ENCODE data around the gene WNT3.
"Not testable (repeated sequence)": the region's sequence is repeated elsewhere in the genome, so short reads cannot be mapped to it uniquely, and the experiment has no call there.

The WNT3 gene

DNA sequence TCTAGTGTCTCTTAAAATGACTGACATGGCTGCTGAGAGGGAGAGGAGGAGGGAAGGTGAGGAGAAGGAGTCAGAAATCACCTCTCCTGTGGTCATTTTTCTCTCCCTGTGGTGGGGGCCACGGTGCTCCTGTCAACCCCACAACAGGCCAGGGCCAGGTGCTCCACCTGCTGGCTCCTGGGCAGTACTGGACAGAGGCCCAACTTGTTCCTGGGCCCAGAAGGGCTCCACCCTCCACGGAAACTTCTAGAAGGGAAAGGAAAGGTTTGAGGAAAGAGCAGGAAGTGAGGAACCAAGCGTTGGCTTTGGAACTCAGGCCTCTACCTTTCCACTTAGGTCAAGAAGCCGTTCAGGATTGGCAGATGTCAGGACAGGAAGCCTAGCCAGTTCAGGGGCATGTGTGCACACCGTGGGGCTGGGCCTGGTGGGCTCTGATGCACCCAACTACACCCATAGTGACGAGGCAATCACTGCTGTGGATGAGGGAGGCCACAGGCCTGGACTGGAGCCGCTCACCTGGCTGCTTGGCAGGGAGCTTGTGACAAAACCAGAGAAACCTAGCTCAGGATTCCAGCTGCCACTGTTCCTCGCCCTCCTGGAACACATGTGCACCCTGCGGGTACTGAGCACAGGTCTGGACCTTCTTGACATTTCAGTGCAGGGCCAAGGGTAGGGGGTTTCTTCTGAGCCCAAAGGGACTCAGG lies 36.1 kb downstream of the WNT3 start:
- DNase-seq: peak in 1 of 2 experiments; percentile 32

DNA sequence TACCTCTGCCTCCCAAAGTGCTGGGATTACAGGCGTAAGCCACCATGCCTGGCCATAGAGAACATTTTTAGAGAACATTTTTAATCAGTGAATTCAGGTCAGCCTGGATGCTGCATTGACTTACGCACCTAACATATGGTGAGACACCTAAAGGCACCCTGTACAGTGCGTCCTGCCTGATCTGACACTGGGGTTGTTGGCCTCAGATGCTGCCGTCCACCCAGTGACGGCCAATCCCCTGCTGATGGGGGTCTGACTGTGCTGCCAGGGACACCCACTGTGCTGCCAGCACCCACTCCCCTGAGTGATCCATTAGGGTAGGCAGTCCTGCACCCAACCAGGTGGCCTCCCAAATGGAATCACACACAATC lies 38.5 kb downstream of the WNT3 start:
- no peak for DNase-seq

DNA sequence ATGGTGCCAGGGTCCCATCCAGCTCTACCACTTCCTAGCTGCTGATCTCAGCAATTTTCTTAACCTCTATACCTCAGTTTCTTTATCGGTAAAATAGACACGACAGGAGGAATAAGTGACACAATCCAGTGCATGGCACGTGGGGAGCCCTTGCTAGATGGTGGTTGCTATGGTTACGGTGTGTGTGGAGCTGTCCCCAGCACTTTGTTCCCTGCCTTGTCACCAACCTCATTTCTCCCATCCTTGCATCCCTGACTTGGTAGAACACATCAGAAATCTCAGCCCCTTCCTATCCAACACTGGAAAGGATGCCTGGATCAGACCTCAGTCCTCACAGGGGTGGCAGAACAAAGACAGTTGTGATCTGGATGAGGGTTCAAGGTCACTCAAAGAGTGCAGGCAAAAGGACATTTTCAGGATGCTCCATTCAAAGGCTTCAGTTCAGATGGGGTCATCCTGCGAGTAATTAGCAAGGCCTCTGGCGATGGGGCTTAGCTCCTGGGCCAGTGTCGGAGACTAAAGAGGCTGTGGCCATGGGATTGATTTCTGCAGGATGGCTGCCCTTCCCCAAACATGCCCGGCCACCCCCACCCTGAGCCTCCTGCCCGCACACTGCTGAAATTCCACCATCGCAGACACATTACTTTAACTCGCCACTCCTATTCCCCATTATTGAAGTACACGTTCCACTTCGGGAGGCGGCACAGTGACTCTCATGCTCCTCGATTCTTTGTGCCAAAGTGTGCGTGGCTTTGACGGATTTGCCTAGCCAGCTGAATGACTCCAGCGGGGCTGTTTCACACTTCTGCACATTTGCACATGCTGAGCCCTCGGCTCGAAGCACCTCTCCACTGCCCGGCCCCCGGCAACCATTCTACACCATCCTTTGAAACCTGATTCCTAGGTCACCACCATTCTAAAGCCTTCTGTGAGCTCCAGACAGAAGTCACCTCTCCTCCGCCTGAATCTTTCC lies 40.3 kb downstream of the WNT3 start:
- DNase-seq: no peak

DNA sequence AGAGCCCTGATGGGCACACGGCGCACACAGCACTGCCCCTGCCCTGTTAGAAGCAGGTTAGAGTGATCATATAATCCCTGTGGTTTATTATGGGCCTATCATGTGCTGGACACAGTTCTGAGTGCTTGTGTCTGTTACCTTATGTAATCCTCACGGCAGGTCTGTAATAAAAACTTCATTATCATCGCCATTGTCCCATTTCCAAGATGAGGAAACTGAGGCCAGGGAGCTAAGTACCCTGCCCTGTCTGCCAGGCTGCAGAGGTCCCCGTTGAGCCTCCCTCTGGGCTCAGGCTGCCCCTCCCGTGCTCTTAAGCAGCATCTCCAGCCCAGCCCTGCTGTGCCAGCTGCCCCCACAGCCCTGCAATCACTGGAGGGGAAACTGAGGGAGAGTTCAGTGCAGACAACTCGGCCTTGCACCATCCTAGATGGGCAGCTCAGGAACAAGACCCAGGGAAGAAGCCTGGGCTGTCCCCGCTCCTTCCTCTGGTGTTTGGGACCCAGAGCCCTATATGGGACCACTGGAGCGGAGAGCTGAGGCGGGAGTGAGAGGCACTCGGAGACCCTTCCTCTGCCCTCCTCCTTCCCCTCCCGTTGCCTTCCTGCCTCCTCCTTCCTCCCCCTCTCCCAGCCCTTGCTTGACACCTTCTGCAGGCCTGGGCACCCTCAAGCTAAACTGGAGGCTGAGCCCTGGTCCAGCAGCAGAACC lies 42.0 kb downstream of the WNT3 start:
- no peak for DNase-seq

DNA sequence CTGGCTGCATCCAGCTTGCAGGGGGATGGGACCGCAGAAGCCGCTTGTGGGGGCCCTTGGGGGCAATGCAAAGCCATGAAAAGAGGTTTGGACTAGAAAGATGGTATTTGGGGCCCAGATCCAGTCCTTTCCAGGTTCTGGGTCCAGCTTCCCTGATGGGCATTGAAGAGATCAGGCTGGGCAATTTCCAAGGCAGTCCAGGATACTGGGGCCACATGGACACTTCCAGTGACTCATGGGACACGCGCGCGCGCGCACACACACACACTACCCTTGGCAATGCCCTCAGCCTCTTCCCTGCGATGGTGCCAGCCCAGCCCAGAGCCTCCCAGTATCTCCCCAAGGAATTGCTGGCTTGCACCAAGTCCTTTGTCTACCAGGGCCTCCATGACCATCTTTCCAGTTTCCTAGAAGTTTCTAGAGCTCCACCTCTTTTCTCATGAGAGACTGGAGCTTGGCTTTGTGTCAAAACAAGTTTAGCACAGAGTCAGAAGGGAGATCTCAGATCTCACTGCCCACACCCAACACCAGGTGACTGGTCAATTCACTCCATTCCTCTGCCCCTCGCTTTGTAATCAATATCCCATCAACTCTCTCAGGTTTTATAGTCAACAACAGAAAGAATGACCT lies 44.3 kb downstream of the WNT3 start:
- no peak for DNase-seq

DNA sequence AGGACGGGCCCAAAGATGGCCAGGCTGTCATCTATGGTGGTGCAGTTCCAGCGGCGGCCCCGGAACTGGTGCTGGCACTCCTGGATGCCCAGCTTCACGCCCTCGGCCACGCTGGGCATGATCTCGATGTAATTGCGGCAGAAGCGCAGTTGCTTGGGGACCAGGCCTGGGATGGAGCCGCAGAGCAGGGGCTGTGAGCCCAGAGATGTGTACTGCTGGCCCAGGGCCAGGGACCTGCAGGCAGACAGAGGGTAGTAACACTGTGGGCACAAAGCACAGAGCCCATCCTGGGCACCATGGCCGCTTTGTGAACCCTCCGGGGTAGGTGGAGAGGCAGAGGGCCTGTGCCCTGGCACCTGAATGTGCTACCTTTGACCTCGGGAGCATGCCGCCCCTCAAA lies 44.8 kb downstream of the WNT3 start:
- DNase-seq: no peak

DNA sequence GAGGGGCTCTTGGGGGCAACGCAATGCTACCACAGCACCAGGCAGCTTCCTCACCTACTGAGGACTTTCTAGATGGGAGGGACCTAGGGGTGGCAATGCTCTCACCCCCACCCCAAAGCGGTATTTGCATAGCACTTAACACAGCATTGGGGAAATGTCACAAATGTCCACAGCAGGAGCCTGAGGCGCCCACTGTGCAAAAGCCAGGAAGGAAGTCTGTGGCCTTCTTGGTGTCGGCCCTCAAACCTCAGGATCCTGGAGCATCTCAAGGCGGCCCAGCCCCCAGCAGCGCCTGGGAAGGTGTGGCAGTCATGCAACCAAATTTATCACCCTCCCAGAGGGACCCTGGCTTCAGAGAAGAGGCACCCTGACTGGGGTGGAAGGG lies 45.3 kb downstream of the WNT3 start:
- DNase-seq: no peak

DNA sequence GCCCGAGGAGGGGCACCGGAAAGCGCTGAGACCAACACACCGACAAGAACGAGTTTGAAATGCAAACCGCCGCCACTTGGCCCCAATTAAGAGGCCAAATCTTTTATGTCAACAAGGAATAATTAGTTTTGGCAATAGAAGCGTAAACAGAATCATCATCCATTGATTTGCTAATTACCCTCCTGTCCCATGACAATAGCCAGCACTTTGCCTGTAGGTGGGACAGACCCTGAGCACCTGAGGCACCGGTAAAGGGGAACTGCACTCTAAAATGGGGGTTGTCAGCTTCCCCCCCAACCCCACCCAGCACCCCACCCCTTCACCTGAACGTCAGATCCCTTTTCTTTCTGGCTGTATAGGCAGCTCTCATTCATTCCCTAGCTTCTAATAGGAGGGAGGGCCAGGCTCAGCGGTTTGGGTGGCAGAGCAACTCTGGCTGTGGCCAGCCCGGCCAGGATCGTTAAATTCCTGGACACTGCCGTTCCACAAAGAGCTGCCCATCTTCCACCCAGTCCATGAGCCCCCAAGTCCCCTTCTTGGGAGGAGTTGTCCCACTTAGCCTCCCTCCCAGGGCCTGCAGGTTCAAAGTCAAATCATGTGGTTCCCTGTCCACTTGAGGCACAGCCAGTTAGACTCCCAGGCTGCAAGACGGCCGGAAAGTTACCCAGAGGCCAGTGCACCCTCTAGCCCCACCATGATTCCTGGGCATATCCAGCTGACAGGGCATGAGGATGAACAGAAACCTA lies 45.8 kb downstream of the WNT3 start:
- DNase-seq: no peak

DNA sequence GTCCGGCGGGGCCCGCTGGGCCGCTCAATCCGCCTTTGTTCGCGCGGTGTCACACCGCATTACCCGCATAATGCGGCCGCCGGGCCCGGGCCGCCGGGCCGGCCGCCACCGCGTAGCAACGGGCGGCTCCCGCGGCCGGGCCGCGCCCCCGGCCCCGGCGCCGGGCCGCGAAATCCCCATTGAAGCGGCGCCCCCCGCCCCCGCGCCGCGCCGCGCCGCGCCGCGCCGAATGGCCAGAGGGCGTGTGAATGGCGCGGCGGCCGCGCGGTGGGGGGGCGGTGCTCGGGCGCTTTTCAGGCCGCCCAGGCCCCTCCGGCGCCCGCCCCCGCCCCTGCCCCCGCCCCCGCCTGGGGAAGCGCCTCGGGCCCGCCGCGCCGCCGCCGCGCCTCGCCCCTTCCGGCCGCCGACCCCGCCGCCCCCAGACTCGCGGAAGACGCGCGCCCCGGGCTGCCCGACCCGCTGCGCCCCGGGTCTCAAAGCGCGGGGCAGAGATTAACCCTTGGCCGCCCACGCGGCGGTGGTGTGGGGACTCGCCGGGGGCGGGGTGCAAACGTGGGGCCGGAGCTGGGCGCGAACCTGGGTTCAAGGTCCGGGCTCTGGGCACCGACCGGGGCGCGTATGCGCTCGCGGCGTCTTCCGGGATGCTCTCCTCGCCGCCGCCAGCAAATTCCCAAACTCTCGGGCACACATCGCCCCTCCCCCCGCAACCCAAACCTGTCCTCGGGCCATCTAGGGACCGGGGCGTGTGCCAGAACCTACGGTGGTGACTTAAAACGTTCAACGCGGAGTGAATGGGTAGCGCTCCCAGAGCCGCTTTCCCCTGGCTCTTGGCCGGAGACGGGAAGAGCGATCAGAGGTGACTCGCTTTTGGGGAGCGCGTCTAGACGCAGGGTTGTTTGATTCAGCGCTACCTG lies 46.7 kb downstream of the WNT3 start:
- peak; percentile 27 to 38 for DNase-seq

DNA sequence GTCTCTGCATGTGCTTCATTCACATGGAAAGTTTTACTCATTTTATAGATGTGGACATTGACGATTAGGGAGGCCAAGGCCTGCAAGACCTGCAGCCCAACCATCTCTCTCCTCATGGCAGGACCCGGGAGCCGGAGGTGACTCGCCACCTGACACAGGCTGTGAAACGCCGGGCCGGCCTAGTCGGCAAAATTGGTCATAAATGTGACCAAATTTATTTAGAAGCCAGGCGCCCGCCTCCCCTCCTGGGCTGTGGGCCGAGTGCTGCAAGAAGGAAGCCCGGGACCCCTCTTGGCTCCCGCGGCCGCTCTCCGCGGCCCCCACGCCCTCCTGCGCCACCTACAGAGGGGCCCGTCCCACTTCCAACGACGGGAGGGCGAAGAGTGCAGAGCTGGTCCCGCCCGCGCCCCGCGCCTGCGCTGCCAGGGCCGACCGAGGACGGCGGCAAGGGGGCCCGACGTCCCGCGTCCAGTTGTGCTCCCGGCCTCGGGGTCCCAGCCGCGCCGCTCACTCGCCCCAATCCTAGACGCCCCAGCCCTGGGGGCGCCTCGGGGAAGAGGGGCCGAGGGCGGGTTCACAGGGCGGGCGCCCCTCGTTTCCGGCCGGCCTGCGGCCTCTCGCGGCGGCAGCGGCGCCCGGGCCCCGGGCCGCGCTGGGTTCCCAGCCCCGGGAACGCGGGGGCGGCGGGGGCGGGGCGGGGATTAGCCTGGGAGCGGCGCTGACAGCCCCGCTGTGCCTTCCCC lies 47.5 kb downstream of the WNT3 start:
- peak; percentile 19 to 28 for DNase-seq

DNA sequence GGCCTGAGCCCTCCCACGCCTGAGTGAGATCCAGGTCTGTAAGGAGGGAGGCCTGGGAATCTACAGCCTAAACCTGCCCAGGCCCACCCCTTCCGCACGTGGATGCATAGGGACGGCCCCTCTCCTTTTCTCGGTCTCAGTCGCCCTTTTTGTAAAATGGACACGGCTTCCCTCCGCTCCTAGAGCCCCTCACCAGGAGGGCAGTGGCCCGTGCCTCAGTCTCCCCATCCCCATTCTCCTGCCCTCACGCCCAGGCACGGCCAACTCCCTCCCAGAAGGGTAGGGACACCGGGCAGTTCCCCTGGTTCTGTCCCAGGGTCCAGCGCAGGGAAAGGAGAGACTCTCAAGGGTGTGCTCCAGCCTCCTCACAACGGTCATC lies 48.1 kb downstream of the WNT3 start:
- no peak for DNase-seq

DNA sequence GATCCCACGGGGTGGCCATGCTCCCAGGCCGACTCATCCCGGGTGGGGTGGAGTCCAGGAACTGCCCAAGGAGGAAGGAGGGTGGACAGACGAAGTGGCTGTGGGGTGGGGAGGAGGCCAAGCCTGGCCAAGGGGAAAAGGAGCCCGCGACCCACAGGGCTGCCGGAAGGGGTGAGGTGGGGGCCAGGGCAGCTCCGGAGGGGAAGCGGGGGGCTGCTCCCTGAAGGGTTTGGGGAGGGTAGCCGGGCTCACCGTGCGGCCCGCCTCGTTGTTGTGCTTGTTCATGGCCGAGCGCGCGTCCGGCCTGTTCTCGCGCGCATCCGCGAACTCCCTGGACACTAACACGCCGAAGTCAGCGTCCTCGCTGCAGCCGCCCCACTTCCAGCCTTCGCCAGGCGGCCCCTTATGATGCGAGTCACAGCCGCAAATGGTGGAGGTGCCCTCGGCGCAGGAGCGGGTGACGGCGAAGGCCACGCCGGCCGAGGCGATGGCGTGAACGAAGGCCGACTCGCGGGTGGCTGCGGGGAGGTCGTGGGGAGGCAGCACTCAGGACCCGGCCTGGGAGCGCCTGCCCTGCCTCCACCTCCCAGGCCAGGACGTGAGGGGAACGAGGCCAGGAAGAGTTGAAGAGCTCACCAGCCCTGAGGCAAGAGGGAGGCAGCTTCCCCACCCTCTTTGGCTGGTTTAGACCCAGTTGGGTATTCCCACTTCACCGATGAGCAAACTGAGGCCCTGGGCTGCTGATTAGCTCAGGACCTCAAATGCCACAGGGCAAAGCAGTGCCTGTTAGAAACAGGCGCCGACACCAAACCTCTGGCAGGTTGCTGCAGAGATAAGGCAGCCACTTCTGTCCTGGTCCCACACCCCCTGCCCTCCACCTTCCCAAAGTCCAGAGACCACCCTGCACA lies 48.7 kb downstream of the WNT3 start:
- DNase-seq: peak in 1 of 2 experiments; percentile 8

DNA sequence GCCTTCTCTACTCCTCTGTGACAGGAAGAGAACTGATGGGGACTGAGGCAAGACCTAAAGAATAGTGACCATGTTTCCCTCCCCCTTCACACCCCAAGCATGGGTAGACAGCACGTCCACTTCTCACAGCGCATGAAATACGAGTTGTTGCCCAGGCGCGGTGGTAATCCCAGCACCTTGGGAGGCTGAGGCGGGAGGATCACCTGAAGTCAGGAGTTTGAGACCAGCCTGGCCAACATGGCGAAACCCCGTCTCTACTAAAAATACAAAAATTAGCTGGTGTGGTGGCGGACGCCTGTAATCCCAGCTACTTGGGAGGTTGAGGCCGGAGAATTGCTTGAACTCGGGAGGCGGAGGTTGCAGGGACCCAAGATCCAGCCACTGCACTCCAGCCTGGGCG lies 49.6 kb downstream of the WNT3 start:
- not testable (repeated sequence) for DNase-seq

DNA sequence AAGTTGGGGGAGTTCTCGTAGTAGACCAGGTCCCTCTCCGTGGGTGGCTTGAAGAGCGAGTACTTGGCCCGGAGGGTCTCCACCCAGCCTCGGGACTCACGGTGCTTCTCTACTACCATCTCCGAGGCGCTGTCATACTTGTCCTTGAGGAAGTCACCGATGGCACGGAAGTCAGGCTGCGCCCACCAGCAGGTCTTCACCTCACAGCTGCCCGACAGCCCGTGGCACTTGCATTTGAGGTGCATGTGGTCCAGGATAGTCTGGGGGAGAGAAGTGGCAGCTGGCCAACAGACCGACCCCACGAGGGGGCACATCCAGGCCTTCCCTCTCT lies 50.0 kb downstream of the WNT3 start:
- no peak for DNase-seq

DNA sequence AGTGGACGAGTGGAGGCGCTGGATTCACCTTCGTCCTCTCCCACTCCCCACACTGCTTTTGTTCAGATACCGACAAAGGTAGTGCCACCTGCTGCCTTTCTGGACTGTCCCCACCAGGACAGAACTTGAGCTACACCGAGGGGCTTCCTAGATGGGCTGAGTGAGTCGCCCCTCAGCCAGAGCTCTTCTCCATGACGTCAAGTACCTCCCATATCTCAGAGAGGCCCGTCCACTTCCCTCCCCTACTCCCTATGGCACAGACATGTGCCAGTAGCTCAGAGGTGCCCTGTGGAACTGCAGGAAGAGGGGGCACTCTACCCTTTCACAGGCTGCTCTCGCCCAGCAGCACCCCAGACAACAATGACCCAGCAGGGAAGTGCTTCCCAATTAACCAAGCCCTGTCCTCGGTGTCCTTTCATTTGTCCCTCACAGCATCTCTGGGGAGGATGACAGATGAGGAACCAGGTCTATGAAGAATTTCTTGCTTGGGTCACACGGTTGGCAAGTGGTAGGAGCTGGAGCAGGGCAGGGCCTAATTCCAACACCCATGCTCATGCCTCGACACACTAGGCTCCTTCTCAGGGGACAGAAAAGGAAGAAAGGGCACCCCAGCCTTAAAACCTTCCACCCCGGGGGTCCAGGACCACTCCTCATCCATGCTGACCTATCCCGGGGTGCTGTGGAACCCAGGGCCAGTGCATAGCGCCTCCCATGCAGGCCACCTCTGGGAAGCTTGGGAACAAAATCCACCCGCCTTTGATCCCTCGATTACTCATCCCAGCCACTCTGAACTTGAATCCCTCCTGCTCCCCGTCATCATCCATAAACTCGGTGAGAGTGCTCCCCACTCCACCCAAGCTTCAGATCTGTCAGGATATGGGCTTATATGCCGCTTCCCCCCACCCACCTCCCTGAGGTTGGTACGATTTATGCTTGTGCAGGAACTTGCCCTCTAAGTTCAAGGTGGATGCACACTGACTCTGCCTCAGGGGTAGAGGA lies 51.7 kb downstream of the WNT3 start:
- DNase-seq: no peak

DNA sequence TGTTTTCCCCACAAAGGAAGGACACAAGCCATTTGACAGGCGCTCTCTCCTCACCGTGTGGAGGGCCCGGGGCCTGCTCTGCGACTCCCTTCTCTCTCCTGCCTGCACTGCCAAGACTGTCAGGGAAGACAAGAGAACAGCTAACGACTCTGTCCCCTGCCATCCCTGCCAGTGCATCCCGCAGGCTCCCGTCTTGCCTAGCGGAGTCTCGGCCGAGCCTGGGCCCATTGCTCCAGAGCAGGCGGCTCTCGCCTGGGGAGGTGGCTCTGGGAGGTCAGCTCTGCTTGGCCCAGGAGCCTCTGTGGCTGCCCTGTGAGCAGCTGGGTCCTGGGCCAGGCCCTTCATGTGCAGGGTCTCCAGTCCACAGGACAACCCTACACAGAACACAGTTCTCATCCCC lies 53.0 kb downstream of the WNT3 start:
- DNase-seq: no peak

DNA sequence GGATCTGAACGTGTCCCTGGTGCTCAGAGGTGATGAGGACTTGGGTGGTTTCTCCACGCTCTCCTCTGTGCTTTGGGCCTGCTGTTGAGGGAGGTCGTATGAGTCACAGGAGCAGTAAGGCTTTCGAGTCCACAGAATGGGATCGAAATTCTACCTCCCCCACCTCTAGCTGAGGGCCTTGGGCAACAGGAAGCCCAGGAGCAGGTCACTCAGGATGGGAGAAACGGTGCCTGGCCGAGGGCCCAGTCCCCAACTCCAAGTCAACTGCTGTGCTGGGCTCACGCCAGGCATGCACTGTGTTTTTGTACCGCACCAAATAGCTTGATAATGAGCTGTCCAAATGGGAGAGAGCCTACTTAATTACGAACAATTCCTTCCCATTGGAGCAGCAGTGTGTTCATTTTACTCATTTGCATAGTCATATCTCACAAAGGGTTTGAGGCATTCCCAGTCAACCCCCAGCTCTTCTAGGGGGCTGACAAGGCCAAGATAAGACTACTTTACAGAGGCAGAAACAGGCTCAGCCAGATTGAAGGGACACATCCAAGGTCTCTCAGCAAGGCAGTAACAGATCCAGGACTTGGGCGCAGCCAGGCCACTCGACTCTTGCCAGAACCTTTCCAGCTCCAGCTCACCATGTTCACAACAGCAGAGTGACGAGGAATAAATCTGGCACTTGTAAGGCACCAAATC lies 53.6 kb downstream of the WNT3 start:
- no peak for DNase-seq

Data from activated CD4-positive, alpha-beta T cell treated with anti-CD3 and anti-CD28 coated beads, Interleukin-2, amount 50 U/mL, for 48 hours (primary cell).